Mucosa of descending colon (tissue), 3 donors: Measurements from ENCODE around the gene IL16. TPM values are rescaled to one million over a fixed set of nuclear protein-coding genes. Genes with fewer than 3 reads are reported as not detected.

Experiments used
- ATAC-seq: fragments of 200-7000 bp; cut with Tn5 transposase; one replicate; pipeline ENCODE4 v1.9.1; 2020; ENCODE audit warnings: mild to moderate bottlenecking, moderate library complexity
- DNase-seq, 3 donors: peaks; one replicate each; pipeline ENCODE4 v3.0.0-alpha.2; 2020
- H3K36me3 ChIP-seq: fragments of 200-600 bp; one replicate; pipeline ENCODE4 v1.8.0; 2021; ENCODE audit warnings: low read depth, mild to moderate bottlenecking
- H3K4me1 ChIP-seq: fragments of 200-600 bp; one replicate; pipeline ENCODE4 v1.8.0; 2021; ENCODE audit warnings: low read depth, mild to moderate bottlenecking
- H3K4me3 ChIP-seq: fragments of 200-600 bp; one replicate; pipeline ENCODE4 v1.8.0; 2021; ENCODE audit warnings: mild to moderate bottlenecking
- H3K9me3 ChIP-seq: fragments of 200-600 bp; one replicate; pipeline ENCODE4 v1.8.0; 2021; ENCODE audit warnings: mild to moderate bottlenecking
- CTCF ChIP-seq: fragments of 200-600 bp; IDR thresholded peaks from one replicate; pipeline ENCODE4 v1.8.0; 2022; ENCODE audit warnings: antibody characterized with exemption, mild to moderate bottlenecking
- intact Hi-C, 2 donors: fragments of 100-400 bp; cut with DNase I in 1 of 2; cut with micrococcal nuclease in 1 of 2; formaldehyde crosslinking; loops; one replicate each; pipeline versions ENCODE4 v1.11.0 to v1.11.1; 2022; cut with DNase I, micrococcal nuclease
- total RNA-seq, 3 donors: library from RNA; stranded (reverse); fragmentation: NEBNext Ultra II Directional in 2 of 3; extraction: Animal tissue kit (Norgen Biotek cat#: 25700) in 2 of 3; gene quantifications; one replicate each; pipeline versions ENCODE4 v1.2.1 to v1.2.4, GENCODE V29; 2021 to 2023
- donor health status: DM: no; HTN: no; CAD: no; lungs with moderate emphysema.
- donor health status: DM: no; HTN: no; CAD: no.
- donor health status: DM: no; HTN: yes; CAD: no.

The IL16 gene
- total RNA-seq, 3 donors from 2014 or later: 6.2 to 9.5 (median 8.4) TPM

DNA sequence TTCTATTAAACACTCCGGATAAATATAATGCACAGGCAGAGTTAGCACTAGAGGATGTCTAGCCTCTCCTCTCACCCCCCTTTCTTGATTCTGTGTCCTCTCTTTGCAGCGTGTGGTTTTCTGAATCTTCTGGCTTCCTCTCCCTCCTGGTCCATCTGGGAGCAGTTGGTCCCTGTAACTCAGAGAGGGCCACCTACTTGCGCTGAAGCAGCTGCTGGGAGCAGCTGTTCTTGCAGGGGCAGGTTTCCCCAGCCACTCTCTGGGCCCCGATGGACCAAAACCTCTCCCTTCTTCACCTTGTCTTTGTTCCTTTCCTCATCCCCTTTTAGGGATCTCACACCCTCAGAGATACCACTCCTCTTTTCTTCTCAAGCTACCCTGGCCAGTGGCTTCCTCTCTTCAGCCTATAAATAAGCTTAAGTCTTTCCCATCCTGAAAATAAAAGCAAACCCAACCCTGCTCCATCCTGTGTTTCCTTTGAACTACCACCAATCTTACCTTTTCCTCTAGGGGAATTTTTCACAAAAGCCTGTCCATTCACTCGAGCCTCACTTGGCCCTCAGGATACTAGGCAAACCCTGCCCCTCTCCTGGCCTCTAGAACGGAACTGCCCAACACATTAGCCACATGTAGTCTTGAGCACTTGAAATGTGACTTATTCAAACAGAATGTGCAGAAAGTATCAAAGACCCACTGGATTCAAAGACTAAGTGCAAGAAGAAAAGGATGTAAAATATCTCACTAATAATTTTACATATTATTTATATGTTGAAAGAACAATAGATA lies 67.6 kb downstream of the IL16 start:
- no peak for TF ChIP-seq CTCF
- Histone ChIP-seq H3K4me3 (no peak overlapping the region), H3K9me3 (no peaks in the 10 kb centered on the region), H3K4me1 (peaks cover 6% of the 10 kb centered on the region), H3K36me3 (no peaks in the 10 kb centered on the region)
- intact Hi-C loops: loop anchor here (5.0 to 10.0 kb wide), 3 partner anchors 99 to 159 kb away; no protein-coding TSS in a partner anchor
- ATAC-seq: no peak
- DNase-seq: no peak

DNA sequence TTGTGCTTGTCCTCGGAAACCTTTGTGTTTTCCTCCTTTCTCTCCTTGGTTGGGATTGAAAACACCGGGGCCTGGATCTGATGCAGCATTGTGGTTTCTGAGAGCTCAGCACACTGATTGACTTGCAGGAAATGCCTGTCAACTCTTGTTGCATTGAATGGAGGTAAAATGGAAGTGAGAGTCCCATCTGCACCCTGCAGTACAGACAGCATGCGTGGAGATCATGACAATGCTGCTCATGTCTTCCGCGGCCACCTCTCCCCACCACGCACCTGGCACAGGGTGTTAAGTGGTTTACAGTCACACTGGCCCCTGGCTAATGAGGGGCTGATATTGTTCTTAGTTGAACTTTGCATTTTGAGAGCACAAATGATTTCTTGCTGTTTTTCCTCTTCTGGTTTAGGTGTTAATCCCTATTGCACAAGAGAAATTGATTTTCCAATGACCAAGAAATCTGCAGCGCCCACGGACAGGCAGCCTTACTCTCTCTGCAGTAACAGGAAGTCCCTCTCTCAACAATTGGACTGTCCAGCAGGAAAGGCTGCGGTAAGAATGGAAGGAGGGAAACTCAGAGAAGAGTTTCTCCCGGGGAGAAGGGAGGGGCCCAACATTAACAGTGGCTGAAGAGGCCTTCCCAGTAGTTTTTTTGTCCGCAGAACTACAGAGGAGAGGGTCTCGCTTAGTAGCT lies 68.7 kb downstream of the IL16 start:
- H3K9me3 ChIP-seq: no peaks in the 10 kb centered on the region
- ATAC-seq: no peak
- intact Hi-C loops: loop anchor here (10.0 kb wide), 2 partner anchors 101 to 161 kb away; no protein-coding TSS in a partner anchor
- no peak overlapping the region for H3K4me3 ChIP-seq
- no peak for DNase-seq
- H3K4me1 ChIP-seq: peaks cover 6% of the 10 kb centered on the region
- TF ChIP-seq CTCF: no peak
- H3K36me3 ChIP-seq: no peaks in the 10 kb centered on the region

GRCh38 chr15:81265944-81266775 lies 69.5 kb downstream of the IL16 start:
- intact Hi-C loops: loop anchor here (1.0 to 10.0 kb wide), 3 partner anchors 101 to 161 kb away; no protein-coding TSS in a partner anchor
- Histone ChIP-seq H3K4me1 (peaks cover 6% of the 10 kb centered on the region), H3K9me3 (no peaks in the 10 kb centered on the region), H3K4me3 (no peak overlapping the region), H3K36me3 (no peaks in the 10 kb centered on the region)
- DNase-seq (peak; percentile 71 to 93 (median 83)), ATAC-seq (peak; percentile 95)
- TF ChIP-seq CTCF: peak; percentile 94

- no peak for TF ChIP-seq CTCF
- Histone ChIP-seq H3K9me3 (no peaks in the 10 kb centered on the region), H3K36me3 (no peaks in the 10 kb centered on the region), H3K4me3 (no peak overlapping the region), H3K4me1 (peaks cover 6% of the 10 kb centered on the region)
- DNase-seq: no peak
- no peak for ATAC-seq
- intact Hi-C loops: loop anchor here (10.0 kb wide), 2 partner anchors 104 to 164 kb away; no protein-coding TSS in a partner anchor
Measured at GRCh38 chr15:81268340-81268739, 71.7 kb downstream of the IL16 start.

DNA sequence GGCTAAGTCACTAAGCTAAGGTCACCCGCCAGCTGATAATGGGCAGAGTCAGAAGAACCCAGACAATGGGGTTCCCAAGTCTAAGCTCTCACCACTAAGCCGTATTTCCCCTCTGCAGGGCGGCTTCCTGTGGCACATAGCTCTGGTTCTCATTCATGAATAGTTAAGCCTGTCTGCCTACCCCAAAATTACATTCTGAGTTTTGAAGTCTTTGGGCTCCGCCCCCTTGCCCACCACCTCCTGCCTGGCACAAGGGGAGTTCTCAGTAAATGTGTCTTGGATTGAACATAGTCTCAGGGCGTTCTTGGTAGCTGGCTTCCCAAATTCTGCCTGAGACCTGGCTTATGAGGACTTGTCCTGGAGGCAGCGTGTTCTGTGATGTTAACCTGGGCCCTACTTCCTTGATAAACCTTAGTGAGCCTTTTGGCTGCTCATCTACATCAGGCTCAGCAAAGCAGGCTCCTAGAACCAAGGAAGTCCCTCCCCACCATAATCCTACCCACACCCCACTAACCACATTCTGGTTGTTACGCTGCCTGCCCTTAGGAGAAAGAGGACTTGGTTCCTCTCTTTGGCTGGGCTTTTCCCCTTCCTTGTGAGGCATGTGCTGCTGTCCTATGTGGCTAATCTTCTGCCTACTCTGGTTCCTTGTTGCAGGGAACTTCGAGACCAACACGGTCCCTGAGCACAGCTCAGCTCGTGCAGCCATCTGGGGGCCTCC lies 72.4 kb downstream of the IL16 start:
- ATAC-seq: no peak
- peaks cover 6% of the 10 kb centered on the region for H3K4me1 ChIP-seq
- no peak for DNase-seq
- H3K9me3 ChIP-seq: no peaks in the 10 kb centered on the region
- TF ChIP-seq CTCF: no peak
- no peaks in the 10 kb centered on the region for H3K36me3 ChIP-seq
- H3K4me3 ChIP-seq: no peak overlapping the region
- intact Hi-C loops: loop anchor here (10.0 kb wide), 2 partner anchors 104 to 164 kb away; no protein-coding TSS in a partner anchor
